Prostate gland (tissue), 2 donors: ENCODE data around the gene NBEA.

Experiments used
- POLR2A ChIP-seq: fragments of 450-650 bp; IDR thresholded peaks from one replicate; pipeline ENCODE4 v1.6.1; 2016; ENCODE audit warnings: antibody characterized with exemption, mild to moderate bottlenecking
- TF ChIP-seq, protein P1 (sequence below), 4 experiments: fragments of 200-600 bp in 2 of 4; fragments of 450-650 bp in 2 of 4; sonication (generic) in 2 of 4; IDR thresholded peaks; 1 replicate in 3 of 4; 2 replicates in 1 of 4; pipeline ENCODE4 v1.5.1; 2016 to 2019; ENCODE audit warnings: antibody characterized with exemption in 4 of 4, mild to moderate bottlenecking in 2 of 4, moderate library complexity in 2 of 4

DNA sequence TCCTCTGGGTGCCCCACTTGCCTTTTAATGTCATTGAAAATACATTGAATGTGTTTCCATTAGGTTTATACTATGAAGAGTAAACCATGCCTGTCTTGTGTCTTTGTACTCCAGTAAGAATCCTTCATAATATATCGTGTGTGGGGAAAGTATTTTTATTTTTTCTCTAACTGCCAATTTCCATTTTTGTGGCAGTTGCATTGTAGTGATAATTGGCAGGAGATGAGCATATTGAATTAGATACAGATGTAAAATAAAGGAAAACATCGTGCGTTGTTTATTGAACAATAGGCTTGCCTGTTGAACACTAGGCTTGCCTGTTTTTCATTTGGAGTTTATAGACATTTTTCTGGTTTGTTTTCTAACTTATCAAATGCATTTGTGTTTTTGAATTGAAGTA, 218.8 kb downstream of the NBEA start:
- TF ChIP-seq, protein P1, sequence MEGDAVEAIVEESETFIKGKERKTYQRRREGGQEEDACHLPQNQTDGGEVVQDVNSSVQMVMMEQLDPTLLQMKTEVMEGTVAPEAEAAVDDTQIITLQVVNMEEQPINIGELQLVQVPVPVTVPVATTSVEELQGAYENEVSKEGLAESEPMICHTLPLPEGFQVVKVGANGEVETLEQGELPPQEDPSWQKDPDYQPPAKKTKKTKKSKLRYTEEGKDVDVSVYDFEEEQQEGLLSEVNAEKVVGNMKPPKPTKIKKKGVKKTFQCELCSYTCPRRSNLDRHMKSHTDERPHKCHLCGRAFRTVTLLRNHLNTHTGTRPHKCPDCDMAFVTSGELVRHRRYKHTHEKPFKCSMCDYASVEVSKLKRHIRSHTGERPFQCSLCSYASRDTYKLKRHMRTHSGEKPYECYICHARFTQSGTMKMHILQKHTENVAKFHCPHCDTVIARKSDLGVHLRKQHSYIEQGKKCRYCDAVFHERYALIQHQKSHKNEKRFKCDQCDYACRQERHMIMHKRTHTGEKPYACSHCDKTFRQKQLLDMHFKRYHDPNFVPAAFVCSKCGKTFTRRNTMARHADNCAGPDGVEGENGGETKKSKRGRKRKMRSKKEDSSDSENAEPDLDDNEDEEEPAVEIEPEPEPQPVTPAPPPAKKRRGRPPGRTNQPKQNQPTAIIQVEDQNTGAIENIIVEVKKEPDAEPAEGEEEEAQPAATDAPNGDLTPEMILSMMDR (IDR thresholded peaks at IDR 0.05), result no peak
- no peak for TF ChIP-seq POLR2A
